Measurements from ENCODE around the gene SDK1.

The SDK1 gene

DNA sequence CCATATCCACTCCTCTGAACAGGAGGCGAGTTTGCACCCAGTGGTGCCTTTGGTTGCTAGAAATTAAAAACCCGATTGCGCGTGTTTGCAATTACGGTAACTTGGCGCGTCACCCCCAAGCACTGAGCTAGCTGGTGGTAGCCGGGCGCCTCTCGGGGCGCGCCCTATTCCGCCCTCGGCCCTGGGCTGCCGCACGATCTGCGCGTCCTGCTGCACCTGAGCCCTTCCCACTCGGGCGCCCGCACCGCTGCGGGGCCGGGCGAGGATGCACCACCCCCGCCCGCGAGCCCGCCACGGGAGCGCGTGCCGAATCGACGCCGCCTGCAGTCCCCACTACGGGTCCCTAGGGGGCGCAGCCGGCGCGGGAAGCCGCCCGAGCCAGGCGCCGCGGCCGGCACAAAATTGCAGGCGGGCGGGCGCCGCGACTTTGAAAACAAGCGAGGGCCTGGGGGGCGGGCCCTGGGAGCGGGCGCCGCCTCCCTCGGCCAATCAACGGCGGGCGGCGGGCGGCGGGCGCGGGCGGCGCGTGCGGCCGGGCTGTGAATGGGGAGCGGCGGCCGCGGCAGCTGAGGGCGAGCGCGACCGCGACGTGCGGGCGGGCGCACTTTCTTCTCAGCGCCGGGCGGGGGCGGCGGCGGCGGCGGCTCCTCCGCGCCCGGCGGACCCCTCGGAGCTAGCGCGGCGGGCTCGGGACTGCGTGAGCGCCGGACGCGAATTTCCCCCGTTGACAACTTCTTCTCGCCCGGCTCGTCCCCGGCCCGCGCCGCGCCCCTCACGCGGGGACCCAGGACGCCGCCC lies at the start of gene SDK1:
Gene SDK1, plus strand, starts transcription at position 602 of the 798 bp plus-strand sequence. CDS start 335 bp downstream, outside the sequence.
- DNase-seq: peak; percentile 79

DNA sequence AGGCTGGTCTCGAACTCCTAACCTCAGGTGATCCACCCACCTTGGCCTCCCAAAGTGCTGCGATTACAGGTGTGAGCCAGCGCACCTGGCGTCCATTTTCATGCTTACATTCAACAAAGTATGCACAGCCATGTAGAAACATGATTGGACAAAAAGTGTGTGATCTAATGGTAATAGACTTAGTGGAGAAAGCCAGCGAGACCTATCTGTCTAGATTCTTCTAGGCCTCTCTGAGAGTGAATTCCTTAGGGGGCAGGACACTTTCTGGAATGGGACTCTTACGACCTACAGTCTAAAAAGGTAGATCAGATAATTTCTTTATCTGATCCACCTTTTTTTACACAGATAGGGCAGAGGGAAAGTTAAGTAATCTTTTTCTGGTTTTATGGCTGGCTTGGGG lies 46.3 kb upstream of the SDK1 start:
- no peak for DNase-seq

GRCh38 chr7:3259711-3260400 lies 41.2 kb upstream of the SDK1 start:
- no peak for DNase-seq

DNA sequence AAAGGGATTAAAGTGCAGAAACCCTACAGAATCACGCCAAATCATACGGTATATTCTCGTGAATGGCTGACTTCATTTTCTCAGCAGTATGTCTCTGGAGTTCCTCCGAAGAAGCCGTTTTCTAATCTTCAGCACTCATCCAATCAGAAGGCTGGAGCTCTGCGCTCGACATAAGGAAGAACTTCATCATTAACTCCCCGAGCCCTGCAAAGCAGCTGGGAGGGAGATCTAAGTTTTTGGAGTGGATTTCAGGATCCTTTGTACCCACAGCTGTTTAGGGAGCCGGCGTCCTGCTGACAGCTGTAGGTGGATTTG lies 40.7 kb upstream of the SDK1 start:
- DNase-seq: no peak

- DNase-seq: no peak
These were observed 36.2 kb upstream of the SDK1 start for GRCh38 chr7:3264693-3265339.

GRCh38 chr7:3265388-3265787 lies 35.7 kb upstream of the SDK1 start:
- no peak for DNase-seq

GRCh38 chr7:3266240-3266639 lies 34.8 kb upstream of the SDK1 start:
- no peak for DNase-seq

GRCh38 chr7:3267966-3268690 lies 32.9 kb upstream of the SDK1 start:
- no peak for DNase-seq

DNA sequence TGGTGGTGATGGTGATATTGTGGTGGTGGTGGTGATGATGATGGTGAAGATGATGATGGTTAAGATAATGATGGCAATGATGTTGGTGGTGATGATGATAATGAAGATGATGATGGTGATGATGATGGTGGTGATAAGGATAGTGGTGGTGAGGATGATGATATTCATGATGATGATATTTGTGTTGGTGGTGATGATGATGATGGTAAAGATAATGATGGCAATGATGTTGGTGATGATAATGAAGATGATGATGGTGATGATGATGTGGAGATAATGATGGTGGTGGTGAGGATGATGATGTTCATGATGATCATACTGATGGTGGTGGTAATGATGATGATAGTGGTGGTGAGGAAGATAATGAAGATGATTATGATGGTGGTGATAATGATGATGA lies 30.7 kb upstream of the SDK1 start:
- no peak for DNase-seq

- DNase-seq: no peak
These were observed 29.8 kb upstream of the SDK1 start for GRCh38 chr7:3271298-3271697.

DNA sequence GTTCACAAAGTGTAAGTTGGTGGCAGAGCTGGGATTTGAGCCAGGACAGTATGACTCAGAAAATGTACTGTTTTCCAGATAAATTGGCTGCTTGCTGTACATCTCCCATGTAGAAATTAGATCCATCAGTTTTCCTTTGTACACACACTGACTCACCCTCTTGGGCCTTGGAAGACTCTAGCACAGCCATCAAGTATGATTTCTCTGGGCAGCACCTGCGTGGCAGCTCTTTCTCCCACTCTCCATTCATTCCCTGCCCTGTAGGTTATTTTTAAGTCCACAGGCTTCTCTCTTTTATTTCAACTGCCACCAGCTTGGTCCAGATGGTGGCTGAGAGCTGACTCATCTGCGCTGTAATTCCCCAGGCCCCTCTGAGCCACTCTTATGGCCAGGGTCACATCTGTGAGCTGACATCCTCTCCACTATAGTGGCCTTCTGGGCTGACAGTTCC lies 28.3 kb upstream of the SDK1 start:
- no peak for DNase-seq

DNA sequence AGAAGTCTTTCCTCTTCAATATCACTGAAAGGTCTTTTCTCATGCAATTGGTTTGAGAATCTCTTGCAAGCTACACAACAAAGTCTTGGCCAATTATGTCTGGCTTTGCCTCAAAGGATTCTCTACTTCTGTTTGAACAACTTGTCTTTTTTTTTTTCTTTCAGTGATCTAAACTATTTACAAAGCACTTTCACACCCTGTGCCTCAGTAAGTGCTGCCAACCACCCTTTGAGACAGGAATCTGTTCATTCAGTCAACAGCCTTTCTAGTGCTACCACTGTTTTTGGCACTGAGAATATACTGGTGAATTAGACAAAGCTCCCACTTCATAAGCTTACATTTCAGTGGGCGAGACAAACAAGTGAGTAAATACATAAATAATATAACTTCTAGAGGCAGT lies 26.9 kb upstream of the SDK1 start:
- no peak for DNase-seq

DNA sequence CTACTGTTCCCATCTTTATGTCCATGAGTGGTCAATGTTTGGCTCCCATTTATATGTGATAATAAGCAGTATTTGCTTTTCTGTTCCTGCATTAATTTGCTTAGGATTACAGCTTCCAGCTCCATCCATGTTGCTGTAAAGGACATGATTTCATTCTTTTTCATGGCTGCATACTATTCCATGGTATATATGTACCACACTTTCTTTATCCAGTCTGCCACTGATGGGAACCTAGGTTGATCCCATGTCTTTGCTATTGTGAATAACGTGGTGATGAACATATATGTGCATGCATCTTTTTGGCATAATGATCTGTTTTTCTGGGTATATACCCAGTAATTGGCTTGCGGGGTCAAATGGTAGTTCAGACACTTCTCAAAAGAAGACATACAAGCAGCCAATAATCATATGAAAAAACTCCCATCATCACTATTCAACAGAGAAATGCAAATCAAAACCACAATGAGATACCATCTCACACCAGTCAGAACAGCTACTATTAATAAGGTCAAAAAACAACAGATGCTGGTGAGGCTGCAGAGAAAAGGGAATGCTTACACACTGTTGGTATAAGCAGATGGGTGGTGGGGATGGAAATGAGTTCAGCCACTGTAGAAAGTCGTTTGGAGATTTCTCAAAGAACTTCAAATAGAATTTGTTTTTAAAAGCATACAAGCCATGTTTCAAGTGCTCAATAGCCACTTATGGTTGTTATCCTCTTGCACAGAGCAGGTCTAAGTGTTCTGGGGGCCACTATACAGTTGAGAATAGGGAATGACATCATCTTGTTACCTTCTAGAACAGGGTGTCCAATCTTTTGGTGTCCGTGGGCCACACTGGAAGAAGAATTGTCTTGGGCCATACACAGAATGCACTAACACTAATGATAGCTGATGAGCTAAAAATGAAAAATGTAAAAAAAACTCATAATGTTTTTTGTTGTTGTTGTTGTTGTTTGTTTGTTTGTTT lies 23.2 kb upstream of the SDK1 start:
- no peak for DNase-seq

GRCh38 chr7:3279147-3279818 lies 21.8 kb upstream of the SDK1 start:
- DNase-seq: no peak

DNA sequence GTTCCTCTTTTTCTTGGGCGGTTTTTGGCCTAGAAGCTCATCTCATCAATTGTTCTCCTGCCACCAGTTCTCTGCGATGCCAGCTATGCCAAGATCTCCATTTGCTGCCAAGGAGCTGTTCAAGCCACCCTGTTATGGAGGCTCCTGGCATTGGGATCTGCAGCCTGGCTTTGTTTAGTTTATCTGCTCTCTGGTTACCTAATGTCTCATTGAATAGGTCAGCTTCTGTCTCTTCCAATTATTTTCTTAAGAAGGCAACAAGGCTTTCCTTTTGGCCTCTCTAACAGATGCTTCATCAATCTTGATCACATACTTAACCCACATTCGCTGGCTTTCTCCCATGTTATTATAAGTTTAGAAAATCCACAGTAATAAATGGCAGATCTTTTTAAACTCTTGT lies 20.6 kb upstream of the SDK1 start:
- no peak for DNase-seq

- DNase-seq: no peak
These were observed 20.0 kb upstream of the SDK1 start for GRCh38 chr7:3280946-3281656.

DNA sequence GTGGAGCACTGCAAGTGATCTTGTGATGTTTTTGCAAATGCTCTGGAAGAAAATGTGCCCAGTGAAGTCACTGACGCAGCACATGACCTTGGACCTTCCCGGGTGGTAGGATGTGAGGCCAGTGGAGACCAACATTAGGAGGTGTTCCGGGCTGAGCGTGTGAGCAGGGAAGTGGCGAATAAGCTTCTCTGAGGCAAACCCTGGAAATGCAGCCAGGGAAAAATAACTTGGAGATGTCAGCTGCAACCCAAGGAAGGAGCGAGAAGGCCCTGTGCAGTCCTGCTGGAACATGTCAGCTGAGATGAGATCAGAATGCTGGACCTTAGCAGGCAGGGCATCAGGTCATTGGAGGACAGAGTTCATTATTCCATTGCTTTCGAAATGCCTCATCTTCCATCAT lies 18.6 kb upstream of the SDK1 start:
- DNase-seq: no peak

GRCh38 chr7:3283130-3283704 lies 17.8 kb upstream of the SDK1 start:
- DNase-seq: no peak

DNA sequence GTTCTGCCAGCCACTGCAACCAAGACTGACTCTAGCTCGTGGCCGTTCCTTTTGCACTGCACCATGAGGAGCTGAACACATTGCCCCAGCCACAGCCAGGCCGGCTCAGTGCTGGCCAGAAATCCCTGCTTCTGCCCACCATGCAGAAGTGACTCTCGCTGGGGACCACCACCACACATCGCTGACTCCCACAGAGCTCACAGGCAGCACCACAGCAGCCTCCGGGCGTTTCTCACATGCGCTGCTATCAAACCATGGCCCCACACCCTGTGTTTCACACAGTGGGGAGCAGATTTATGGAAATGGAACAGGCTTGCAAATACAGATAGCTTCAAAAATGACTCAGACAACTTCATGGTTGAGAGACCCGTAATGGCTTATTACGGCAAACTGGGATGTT lies 15.4 kb upstream of the SDK1 start:
- no peak for DNase-seq

DNA sequence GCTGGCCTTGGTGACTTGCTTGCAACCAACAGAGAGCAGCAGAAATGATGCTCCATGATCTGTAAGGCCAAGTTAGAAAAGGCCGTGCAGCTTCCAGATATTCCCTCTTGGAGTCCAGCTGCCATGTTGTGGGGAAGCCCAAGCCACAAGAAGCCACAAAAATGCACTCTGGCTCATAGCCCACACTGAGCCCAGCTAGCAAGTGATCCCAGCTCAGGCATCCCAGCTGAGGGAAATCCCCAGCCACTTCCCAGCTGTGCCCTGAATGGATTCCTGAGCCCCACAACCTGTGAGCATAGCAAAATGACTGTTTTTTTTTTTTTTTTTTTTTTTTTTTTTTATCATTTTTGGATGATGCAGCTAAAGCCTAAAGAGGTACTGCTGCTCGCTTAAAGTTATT lies 11.1 kb upstream of the SDK1 start:
- DNase-seq: no peak

DNA sequence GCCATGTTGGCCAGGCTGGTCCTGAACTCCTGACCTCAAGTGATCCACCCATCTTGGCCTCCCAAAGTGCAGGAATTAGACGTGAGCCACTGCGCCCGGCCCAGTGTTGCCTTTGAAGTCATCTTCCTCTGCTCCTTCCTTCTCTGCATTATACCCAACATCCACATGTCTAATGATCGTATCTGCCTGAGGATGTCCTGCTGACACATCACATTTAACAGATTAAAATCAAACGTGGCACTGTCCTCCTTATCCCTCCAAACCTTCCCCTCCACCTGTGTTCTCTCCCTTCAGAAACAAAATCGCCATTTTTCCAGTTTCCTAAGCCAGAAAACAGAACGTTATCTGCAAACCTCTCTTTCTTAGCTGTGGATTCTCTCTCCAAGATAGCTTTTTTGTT lies 8.4 kb upstream of the SDK1 start:
- no peak for DNase-seq
